Kasumi-1 (cell line): ENCODE results near the gene ENG.
"Not testable (repeated sequence)": the region's sequence is repeated elsewhere in the genome, so short reads cannot be mapped to it uniquely, and the experiment has no call there.

Experiments
- DNase-seq, 2 experiments: peaks; one replicate each; lab custom pipeline; 2025; lab: John Stamatoyannopoulos, UW

ENG gene

GRCh38 chr9:127865645-127866464 lies 11.4 kb upstream of the ENG start:
- no peak for DNase-seq

GRCh38 chr9:127863191-127863621 lies 8.7 kb upstream of the ENG start:
- DNase-seq = no peak

- peak; percentile 92 to 95 for DNase-seq
These were observed 7.9 kb upstream of the ENG start for GRCh38 chr9:127862075-127863011.

GRCh38 chr9:127860779-127861178 lies 6.3 kb upstream of the ENG start:
- no peak for DNase-seq

GRCh38 chr9:127860260-127860659 lies 5.8 kb upstream of the ENG start:
- DNase-seq = no peak

- DNase-seq = no peak
These were observed 3.6 kb upstream of the ENG start for GRCh38 chr9:127858041-127858512.

GRCh38 chr9:127857278-127857677 lies 2.8 kb upstream of the ENG start:
- DNase-seq = no peak

GRCh38 chr9:127856729-127857116 lies 2.3 kb upstream of the ENG start:
- no peak for DNase-seq

GRCh38 chr9:127856094-127856728 lies 1.8 kb upstream of the ENG start:
- no peak for DNase-seq

- DNase-seq = no peak
These were observed 1.1 kb upstream of the ENG start for GRCh38 chr9:127855522-127855921.

- DNase-seq = no peak
These were observed 502 bp upstream of the ENG start for GRCh38 chr9:127854960-127855359.

GRCh38 chr9:127853312-127854183 lies 910 bp downstream of the ENG start:
- DNase-seq = peak in 1 of 2 experiments; percentile 31

GRCh38 chr9:127852829-127853228 lies 1.6 kb downstream of the ENG start:
- no peak for DNase-seq

GRCh38 chr9:127850286-127850830 lies 4.1 kb downstream of the ENG start:
- DNase-seq = no peak

GRCh38 chr9:127848756-127849504 lies 5.5 kb downstream of the ENG start:
- DNase-seq = no peak

- DNase-seq = no peak
These were observed 6.4 kb downstream of the ENG start for GRCh38 chr9:127847833-127848755.

- DNase-seq = no peak
These were observed 7.3 kb downstream of the ENG start for GRCh38 chr9:127847178-127847510.

- no peak for DNase-seq
These were observed 7.8 kb downstream of the ENG start for GRCh38 chr9:127846443-127847177.

- DNase-seq = not testable (repeated sequence)
These were observed 8.8 kb downstream of the ENG start for GRCh38 chr9:127845619-127846018.
